HG02973 (cell line): ENCODE results near the gene DENND11.
"Not testable (repeated sequence)": the region's sequence is repeated elsewhere in the genome, so short reads cannot be mapped to it uniquely, and the experiment has no call there.

ENCODE experiments used
- ATAC-seq: cut with Tn5 transposase; IDR thresholded peaks from one replicate; pipeline ENCODE4 v1.9.1; 2021; ENCODE audit warnings: moderate library complexity; ENCODE audit not compliant: unreplicated experiment

Gene DENND11

DNA sequence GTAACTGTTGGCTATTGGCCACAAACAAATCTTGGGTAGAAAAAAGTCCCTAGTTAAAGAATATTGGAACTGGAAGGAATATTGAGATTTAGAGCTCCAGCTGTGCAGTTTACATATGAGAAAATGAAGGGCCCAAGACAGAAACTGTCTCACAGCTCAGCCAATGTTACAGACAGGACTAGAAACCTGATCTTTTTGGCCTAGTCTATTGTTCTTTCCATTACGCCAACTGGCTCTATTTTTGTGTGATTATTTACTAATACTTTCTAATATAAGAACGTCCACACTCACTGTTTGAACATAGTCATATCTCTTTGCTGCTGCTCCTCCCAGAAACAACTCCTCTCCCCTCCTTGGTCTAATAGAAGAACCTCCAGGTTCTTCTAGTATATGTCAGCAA is 7.4 kb upstream of the DENND11 start:
- ATAC-seq, result no peak

DNA sequence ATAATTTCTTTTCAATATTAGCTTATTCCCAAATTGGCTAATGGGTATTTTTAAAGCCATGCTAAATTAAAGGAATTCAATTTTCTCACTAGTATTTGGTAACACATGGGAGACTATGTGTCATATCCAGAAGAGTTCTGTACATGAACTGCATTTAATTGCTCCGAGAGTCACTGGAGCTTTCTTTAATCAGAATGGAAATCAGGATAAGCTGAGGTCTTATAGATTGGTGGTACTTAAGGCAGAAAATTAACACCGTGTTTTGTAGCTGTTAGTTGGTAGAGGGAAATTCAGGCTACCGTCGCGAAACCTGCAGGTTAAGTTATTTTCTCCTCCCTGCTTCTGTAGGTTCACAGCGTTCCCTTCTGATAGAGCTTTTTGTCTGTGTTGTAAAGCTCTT is 6.4 kb upstream of the DENND11 start, which contains the start of gene WEE2:
Gene WEE2 (plus strand): TSS at position 3 of the 400 bp plus-strand sequence. CDS start 406 bp downstream, outside the sequence.
- no peak for ATAC-seq

DNA sequence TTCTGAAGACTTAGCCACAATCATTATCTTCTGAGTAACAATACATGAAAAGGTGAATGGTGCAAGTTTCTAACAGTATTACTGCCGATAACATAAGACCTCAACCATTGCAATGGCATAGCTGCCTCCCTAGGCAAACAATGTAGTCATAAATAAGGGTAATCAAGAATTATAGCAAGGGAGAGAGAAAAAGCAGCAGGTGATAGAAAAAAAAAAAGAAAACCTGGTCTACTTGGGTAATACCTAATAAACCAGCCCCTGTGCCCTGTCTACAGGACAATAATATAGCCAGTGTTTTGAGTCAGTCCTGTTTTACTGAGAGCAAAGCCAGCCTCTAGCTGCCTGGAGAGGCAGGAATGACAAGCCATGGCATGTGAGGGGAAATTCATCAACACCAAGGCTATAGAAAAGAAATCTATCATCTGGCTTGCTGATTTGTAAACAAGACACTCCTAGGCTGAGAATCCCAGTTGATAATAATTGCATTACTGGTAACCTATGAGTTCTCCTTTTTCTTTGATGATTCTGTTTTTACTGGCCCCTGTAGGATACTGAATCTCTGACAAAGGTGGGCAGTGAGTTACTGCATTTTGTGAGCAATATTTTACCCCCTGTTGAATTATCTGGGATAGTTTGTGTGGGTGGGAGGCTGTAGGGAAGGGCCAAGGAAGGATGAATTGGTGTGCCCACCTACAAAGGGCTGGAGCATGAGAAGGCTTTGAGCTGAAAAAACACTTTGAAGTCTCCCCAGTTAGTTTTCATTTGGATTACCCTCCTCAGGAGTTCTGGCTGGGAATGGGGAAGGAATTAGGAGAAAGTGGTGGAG is 4.5 kb upstream of the DENND11 start:
- ATAC-seq, result no peak

DNA sequence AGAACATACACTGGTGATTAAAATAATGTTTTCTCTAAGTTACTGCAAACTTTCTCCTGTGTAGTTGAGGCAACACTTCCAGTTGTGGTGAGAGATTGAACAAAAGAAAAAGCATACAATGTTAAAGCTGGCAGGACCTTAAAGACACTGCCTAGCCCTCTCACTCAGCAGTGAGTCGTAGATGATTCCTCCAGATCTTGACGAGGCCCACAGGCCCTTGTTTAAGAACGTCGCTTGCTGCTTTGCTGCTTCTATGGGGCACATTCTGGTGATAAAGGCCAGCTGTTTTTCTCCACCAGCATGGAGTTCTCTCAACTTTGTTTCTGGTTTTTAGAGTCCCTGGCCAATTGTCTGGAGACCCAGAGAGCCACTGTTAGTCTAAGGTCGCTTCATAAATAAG is 2.8 kb upstream of the DENND11 start:
- no peak for ATAC-seq

DNA sequence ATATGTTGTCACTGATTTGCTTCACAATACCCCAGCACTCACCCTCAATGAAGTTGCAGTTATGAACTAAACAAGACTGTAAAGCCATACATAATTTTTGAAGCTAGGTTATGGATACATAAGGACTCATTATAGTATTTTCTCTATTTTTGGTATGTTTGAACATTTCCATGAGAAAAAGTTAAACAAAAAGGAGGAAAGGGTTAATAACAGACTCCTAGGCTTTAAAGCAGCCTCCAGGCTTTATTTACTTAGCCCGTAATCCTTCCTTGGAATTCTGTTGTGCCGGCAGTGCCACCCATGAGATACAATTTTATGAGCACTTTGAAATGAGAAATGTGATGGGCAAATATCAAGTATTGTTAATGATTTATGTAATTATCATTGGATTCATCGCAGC is 2.1 kb upstream of the DENND11 start:
- no peak for ATAC-seq

DNA sequence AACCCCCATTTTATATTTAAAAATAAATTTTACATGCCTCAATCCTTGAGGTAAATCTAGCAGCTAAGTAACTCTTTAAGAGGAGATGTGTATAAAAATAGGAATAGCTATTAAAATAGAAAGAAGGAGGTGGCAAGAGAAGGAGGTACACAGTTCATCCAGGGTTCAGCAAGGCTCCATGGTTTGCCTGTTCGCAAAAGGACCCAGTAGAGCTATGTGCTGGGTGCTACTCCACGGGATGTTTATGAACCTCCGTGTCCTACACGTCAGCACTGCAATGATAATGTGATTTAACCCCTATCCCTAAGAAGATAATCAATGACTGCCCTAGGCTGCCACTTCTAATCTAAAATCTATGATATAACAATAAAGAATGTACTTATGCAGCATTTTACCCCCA is 926 bp upstream of the DENND11 start:
- no peak for ATAC-seq

DNA sequence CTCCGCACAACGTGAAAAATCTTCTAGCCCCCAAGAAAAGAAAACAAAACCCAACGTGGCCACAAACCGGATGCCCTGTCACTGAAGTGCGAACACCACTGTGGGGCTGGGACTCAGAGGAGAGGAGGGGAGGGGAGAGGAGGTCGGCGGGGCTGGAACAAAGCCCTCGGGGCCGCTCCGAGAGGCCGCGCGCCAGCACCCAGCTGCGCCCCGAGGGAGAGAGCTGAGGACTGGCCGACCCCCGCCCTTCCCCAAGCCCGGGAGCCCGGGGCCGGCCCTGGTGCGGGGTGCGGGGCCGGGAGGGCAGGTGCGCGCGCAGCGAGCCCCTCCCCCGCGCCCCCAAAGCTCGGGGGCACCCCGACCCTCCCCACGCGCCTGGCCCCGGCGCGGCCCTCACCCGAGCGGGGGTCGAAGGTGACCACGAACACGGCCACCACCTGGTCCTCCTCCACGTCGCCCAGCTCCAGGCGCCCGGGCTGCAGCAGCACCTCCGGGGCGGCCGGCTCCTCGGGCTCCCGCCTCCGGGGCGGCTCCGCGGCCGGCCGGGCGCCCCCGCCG is 398 bp downstream of the DENND11 start:
- ATAC-seq, result peak; percentile 84

DNA sequence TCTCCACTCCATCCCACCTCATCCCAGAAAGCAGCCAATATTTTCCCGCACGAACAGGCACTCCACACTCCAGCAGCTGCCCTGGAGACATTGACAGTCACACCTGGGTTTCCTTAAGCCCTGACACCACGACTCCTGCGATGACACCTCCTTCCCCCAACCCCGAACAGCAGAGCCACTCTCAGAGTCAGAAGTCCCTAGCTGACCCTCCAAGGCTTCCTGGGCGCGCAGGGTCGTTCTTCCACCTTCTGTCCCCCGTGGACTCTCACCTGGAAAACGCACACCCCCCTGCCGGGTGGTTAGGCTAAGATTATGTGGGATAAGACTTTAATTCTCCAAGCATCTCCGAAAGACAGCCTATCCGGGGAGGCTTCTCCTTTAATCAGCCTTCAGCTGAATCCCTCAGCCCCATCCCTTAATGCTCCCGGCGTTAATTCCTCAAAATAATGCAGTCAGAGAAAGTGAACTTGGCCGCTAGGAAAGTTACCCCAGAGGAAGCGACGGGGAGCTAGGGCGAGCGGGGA is 1.1 kb downstream of the DENND11 start:
- no peak for ATAC-seq

DNA sequence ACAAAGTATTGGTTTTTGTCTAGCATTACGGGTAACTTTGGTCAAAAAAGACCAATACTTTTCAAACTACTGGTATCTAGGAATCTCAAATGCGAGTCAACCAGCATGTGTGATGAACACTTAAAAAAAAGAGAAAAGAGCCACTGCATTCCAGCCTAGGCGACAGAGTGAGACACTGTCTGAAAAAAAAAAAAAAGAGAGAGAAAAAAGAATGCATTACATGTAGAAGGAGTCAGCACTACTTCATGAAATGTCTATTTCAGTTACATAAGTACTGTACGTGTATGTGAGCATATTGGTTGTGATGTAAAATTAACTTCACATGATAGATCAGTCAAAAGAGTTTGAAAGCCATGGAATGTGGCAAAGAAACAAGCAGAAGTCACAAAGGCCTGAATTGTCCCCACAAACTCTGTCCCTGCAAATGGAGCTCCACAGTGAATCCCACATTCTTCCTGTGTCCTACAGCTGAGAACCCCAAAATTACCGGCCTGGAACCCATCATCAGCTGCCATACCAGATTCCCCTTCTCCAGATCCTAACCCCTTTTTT is 1.6 kb downstream of the DENND11 start:
- no peak for ATAC-seq

DNA sequence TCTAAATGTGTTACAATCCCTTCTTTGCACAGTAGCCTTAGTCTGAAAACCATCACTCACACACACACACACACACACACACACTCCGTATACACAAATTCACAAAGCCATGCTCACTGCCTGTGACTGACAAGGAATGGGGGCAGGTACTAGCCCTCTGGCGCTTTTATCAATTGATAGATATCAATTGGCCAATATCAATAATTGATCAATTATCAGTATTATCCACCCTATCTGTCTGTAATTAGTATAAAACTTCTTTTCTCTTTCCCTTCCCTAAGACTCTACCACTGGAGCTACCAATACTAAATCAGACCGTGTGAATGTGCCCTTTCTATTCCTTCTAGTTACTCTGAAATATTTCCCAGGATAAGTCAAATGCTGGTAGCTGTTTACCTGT is 2.1 kb downstream of the DENND11 start:
- no peak for ATAC-seq

DNA sequence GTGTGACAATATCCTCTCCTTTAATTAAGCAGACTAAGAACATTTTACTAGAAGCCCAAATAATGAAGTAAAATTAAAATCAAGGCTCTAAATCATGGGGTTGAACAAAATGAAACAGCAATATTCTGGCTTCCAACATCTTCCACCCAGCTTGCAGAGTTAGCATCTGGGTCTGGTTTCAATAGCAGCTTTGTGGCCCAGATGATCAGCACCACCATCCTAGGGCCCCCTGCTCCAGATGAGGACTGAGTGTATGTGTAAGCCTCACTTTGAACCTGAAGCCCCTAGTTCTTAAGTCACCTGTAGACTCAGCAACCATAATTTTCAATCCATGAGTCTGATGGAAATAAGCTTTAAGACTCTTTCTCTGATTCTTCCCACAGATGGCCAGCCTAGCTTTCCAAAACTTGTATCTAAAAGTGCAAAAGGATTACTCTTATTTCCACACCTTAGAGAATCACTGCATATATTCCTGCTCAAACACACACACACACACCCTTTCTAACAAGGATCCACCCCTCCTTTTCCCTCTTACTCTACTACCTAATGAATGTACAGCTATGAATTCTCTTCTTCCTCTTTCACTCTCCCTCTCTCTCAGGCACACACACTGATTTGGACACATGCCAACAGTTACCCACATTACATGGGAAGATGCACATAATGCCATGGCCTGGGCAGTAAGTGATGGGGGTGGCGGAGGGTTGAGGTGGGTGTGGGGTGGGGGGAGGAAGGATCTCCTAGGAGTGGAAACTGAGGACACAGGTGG is 3.5 kb downstream of the DENND11 start:
- ATAC-seq, result no peak

DNA sequence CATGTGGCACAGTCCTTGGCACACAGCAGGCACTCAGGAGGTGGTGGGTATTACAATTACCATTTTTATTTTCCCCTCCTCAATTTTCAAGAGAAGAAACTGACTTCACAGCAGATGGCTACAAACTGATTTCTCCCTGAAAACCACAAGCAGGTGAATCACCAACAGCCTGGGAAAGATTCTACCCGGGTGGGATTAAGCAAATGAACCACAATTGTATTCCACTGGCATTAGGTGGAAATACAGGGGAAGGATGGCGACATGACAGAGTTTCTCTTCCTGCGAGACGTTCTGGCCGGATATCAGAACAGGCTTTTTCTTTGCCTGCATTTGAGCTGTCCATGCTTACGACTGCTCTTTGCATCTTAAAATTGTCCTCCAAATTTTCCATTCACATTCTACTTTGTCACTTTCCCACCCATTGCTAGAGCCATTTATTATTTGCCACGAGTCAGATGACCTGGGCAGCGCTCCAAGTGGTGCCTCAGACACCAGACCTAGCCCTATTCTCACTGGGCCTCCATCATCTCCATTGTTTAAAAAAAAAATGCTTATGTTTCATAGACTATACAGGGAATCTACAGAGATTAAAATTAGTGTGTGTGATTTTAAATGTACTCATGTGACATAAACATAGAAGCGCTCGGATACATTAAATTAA is 4.6 kb downstream of the DENND11 start:
- no peak for ATAC-seq

DNA sequence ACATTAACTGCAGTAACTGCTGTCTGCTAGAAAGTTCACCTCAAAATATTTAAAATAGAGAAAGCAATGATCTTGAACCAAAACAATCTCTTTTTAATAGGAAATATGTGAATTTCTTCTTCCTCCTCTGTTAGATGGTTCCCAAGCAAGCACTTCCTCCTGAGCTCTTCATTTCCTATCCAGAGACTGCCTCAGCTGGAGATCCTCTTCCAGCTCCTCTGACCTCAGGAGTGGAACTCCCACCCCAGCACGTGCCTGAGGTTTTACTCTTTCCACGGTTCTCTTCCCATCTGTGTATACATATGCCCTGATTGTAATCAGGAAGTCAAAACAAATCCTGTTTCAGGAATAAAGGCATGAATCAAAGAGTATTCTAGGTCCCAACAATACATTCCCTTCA is 5.6 kb downstream of the DENND11 start:
- no peak for ATAC-seq

DNA sequence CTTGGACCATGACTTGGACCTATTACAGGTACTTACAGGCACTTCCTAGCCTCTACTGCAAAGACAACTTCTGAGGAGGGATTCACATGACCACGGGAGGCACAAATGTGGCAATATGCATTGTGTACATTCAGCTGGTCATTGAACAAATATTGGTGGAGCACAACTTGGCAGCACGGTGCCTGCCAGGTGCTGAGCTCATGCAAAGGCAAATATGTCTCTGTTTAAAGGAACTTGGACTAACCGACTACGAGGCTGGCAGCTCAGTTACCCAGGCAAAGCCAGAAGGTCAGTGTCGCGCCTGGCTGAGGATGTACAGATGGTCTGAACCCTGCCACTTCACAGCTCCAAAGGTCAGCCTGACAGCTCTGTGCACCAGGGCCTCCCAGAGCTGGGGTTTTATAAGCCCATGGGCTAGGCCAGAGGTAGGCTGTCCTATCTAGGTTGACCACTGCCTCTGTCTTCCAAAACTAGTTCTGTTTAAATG is 6.1 kb downstream of the DENND11 start:
- no peak for ATAC-seq

DNA sequence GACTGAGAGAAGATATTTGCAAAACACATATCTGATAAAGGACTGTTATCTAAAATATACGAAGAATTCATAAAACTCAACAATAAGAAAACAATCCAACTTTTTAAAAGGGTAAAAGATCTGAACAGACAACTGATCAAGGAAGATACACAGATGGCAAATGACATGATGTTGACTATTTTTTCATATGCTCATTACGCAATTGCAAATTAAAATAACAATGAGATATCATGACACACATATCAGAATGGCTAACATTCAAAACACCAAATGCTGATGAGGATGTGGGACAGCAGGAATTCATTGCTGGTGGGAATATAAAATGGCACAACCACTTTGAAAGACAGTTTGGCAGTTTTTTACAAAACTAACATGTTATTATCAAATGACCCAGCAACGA is 8.9 kb downstream of the DENND11 start:
- no peak for ATAC-seq

DNA sequence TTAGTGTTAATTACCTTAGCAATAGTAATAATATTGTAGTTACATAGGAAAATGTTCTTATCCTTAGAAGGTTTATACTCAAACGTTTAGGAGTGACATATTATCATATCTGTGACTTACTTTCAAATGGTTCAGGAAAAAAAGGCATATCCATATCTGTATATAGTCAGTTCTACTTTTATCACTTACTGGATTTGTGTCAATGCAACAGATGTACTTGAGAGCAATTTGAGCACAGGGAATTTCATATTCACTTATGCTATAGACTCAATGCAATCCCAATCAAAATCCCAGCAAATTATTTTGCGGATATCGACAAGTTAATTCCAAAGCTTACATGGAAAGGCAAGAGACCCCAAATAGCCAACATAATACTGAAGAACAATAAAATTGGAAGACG is 10.0 kb downstream of the DENND11 start:
- ATAC-seq, result no peak

DNA sequence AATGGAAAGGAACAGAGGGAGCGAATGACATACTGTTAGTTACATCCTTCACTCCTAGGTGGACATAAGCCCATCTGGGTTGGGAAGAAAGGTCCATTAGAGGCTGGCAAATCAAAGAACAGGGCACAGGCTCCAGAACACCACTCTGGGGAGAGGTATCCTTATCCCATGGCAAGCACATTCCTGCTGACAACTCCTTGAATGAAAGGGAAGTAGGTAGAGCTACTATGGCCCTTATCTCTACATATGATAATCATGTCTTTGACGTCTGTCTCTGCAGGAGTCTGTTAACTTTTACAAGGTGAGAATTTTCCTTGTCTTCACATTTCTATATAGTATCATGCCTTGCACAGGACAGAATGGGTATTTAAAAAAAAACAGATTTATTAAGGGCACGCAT is 10.4 kb downstream of the DENND11 start:
- ATAC-seq, result no peak

DNA sequence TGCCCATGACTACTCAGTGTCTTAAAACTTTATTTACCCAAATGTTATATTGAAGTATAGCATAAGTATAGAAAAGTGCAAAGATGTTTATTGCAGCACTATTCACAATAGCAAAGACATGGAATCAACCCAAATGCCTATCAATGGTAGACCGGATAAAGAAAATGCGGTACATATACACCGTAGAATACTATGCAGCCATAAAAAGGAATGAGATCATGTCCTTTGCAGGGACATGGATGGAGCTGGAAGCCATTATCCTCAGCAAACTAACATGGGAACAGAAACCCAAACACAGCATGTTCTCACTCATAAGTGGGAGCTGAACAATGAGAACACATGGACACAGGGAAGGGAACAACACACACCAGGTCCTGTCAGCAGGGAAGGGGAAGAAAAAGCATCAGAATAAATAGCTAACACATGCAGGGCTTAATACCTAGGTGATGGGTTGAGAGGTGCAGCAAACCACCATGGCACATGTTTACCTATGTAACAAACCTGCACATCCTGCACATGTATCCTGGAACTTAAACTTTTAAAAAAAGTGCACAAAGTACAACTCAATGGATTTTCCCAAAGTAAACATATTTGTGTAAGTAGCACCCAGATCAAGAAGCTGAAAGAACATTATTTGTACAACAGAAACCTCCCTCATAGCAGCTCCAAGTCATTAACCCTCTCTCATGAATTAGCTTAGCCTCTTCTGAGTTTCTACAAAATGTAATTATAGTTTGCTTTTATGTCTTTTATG is 12.7 kb downstream of the DENND11 start:
- not testable (repeated sequence) for ATAC-seq

DNA sequence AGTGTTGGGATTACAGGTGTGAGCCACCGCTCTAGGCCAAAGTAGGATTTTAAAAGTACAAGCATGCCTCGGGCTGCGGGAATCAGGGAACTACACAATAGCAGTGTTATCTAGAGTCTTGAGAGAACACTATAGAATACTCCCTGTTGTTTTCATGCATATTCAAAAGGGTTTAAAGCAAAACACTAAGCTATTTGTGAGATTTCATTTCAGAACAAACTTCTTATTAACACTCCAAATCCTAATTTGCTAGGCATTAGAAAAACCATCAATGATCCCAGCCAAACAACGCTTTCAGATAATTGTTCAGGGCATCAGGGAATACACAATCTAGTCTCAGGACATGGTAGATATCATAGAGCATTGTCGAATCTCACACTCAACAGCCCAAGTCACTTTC is 13.9 kb downstream of the DENND11 start:
- no peak for ATAC-seq

DNA sequence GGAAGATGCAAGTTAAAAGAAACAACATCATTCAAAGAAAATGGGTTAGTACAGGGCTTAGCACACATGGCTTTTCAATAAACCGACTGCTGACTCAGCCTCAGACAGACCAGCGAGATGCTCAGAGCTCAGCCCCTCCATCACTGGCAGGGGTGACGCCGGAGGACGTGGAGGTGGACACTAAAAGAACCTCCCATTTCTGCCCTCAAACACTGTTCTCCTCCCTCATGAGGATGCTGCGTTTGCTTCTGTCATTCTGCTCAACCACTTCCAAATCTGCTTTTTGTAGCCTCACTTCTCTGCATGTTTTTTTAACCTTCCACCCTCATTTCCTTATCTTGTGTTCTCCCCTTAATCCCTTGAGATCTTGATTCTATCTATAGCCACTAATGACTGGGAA is 15.3 kb downstream of the DENND11 start:
- ATAC-seq, result no peak
